Hepatocyte (in vitro differentiated cells): Measurements from ENCODE around the gene TSEN2. TPM values are rescaled to one million over a fixed set of nuclear protein-coding genes. Genes with fewer than 3 reads are reported as not detected.

Source experiments
- DNase-seq: peaks from one replicate; pipeline ENCODE4 v3.0.0-alpha.2; 2016; ENCODE audit warnings: low spot score
- H2AFZ ChIP-seq: fragments of 200-600 bp; sonication (generic); 2 replicates; pipeline ENCODE4 v1.6.0; 2016; ENCODE audit warnings: antibody characterized with exemption, mild to moderate bottlenecking
- H3K27ac ChIP-seq: fragments of 200-600 bp; sonication (generic); 2 replicates; pipeline ENCODE4 v1.5.1; 2016; ENCODE audit warnings: mild to moderate bottlenecking
- H3K27me3 ChIP-seq: fragments of 200-600 bp; sonication (generic); 2 replicates; pipeline ENCODE4 v1.6.1; 2016
- H3K36me3 ChIP-seq: fragments of 200-600 bp; sonication (generic); replicated peaks from 2 replicates; pipeline ENCODE4 v1.5.1; 2016; ENCODE audit warnings: low read depth; ENCODE audit not compliant: insufficient read depth
- H3K4me1 ChIP-seq: fragments of 200-600 bp; sonication (generic); 2 replicates; pipeline ENCODE4 v1.5.1; 2016; ENCODE audit warnings: mild to moderate bottlenecking, moderate library complexity; ENCODE audit not compliant: insufficient read depth
- H3K4me2 ChIP-seq: fragments of 200-600 bp; sonication (generic); 2 replicates; pipeline ENCODE4 v1.6.0; 2016
- H3K4me3 ChIP-seq: fragments of 200-600 bp; sonication (generic); 2 replicates; pipeline ENCODE4 v1.5.1; 2016; ENCODE audit warnings: mild to moderate bottlenecking
- H3K79me2 ChIP-seq: fragments of 200-600 bp; sonication (generic); 2 replicates; pipeline ENCODE4 v1.6.0; 2017; ENCODE audit warnings: mild to moderate bottlenecking
- H3K9me2 ChIP-seq: fragments of 200-600 bp; sonication (generic); replicated peaks from 2 replicates; pipeline ENCODE4 v1.6.0; 2017; ENCODE audit warnings: mild to moderate bottlenecking; ENCODE audit not compliant: insufficient read depth
- H3K9me3 ChIP-seq: fragments of 200-600 bp; sonication (generic); 2 replicates; pipeline ENCODE4 v1.5.1; 2016; ENCODE audit warnings: low read depth, mild to moderate bottlenecking
- H4K20me1 ChIP-seq: fragments of 200-600 bp; sonication (generic); 2 replicates; pipeline ENCODE4 v1.6.0; 2016; ENCODE audit warnings: mild to moderate bottlenecking; ENCODE audit not compliant: insufficient read depth, poor library complexity, severe bottlenecking
- EZH2 ChIP-seq: fragments of 200-600 bp; sonication (generic); IDR thresholded peaks from 2 replicates; pipeline ENCODE4 v1.6.1; 2016; ENCODE audit warnings: antibody characterized with exemption, mild to moderate bottlenecking, borderline replicate concordance
- EZH2phosphoT487 ChIP-seq: fragments of 200-600 bp; sonication (generic); IDR thresholded peaks from one replicate; pipeline ENCODE4 v1.6.1; 2018; ENCODE audit warnings: antibody characterized with exemption, mild to moderate bottlenecking, low read depth, moderate library complexity; ENCODE audit not compliant: unreplicated experiment, severe bottlenecking
- WGBS: methylation state at CpG from one replicate; pipeline ENCODE4 v1.1.6; 2016; ENCODE audit warnings: low lambda C conversion rate; ENCODE audit errors: missing lambda C conversion rate; 5-methylcytosine and 5-hydroxymethylcytosine counted together
- polyA plus RNA-seq: library from polyadenylated mRNA; unstranded; fragments of >200 nt; fragmentation: Nextera tagmentation; extraction: Ambion mirVana; gene quantifications from 2 replicates; pipeline ENCODE4 v1.2.1, GENCODE V29; 2016
- total RNA-seq: library from RNA; depleted of rRNA; stranded (reverse); fragments of >200 nt; gene quantifications from 2 replicates; pipeline ENCODE4 v1.2.3, GENCODE V29; 2014
- TF ChIP-seq, protein P1 (sequence below): fragments of 200-600 bp; sonication (generic); IDR thresholded peaks from 2 replicates; pipeline ENCODE4 v1.5.1; 2016; ENCODE audit warnings: antibody characterized with exemption, mild to moderate bottlenecking; ENCODE audit not compliant: poor library complexity

The TSEN2 gene
- total and polyA plus RNA-seq, 2 experiments from 2014 or later = 9.6 to 17.8 TPM

DNA sequence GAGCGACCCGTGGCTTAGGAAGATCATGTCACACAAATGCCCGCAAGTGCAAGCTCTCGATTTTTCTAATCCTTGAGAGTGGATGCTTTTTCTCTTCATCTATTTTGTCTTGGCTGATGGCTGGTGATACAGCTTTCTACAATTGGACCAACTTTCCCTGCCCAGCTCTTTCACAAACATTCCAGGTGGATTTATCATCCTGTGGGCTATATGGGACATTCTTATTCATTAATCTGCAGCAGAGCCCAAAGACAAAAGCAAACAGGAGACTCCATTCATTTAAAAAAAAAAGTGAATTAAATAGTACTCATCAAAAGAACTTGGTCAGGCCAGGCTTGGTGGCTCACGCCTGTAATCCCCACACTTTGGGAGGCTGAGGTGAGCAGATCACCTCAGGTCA lies 14.2 kb upstream of the TSEN2 start:
- no peak overlapping the region for H2AFZ ChIP-seq
- no peak overlapping the region for H3K4me2 ChIP-seq
- H4K20me1 ChIP-seq = no peaks in the 10 kb centered on the region
- no peak for DNase-seq
- no peaks in the 10 kb centered on the region for H3K9me2 ChIP-seq
- no peaks in the 10 kb centered on the region for H3K27me3 ChIP-seq
- no peak overlapping the region for H3K27ac ChIP-seq
- 80% methylated on average over 5 of the region's 5 CpGs for WGBS
- H3K9me3 ChIP-seq = no peaks in the 10 kb centered on the region
- no peaks in the 10 kb centered on the region for H3K79me2 ChIP-seq
- H3K36me3 ChIP-seq = no peaks in the 10 kb centered on the region
- peaks cover 5% of the 10 kb centered on the region for H3K4me1 ChIP-seq
- H3K4me3 ChIP-seq = no peak overlapping the region
- TF ChIP-seq EZH2 (no peak), EZH2phosphoT487 (no peak)
- TF ChIP-seq, protein P1, sequence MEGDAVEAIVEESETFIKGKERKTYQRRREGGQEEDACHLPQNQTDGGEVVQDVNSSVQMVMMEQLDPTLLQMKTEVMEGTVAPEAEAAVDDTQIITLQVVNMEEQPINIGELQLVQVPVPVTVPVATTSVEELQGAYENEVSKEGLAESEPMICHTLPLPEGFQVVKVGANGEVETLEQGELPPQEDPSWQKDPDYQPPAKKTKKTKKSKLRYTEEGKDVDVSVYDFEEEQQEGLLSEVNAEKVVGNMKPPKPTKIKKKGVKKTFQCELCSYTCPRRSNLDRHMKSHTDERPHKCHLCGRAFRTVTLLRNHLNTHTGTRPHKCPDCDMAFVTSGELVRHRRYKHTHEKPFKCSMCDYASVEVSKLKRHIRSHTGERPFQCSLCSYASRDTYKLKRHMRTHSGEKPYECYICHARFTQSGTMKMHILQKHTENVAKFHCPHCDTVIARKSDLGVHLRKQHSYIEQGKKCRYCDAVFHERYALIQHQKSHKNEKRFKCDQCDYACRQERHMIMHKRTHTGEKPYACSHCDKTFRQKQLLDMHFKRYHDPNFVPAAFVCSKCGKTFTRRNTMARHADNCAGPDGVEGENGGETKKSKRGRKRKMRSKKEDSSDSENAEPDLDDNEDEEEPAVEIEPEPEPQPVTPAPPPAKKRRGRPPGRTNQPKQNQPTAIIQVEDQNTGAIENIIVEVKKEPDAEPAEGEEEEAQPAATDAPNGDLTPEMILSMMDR = no peak

DNA sequence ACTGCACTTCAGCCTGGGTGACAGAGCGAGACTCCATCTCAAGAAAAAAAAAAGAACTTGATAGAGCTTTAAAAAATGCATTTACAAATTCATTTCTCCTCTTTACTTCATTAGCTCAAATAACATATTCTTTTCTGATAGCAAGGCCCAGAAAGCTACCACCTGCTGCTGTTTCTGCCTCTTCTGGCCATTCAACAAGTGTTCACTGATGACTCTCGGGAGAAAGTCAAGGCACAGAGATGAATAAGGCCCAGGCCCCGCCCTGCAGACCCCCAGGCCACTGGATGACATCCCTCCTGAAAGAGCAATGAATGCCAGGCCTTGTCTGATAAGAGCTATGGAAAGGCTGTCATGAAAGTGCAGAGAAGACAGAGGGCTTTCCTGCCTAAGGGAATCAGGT lies 13.6 kb upstream of the TSEN2 start:
- DNase-seq = no peak
- Histone ChIP-seq H3K36me3 (no peaks in the 10 kb centered on the region), H3K4me3 (no peak overlapping the region), H3K9me3 (no peaks in the 10 kb centered on the region), H3K4me1 (peaks cover 5% of the 10 kb centered on the region), H3K79me2 (no peaks in the 10 kb centered on the region), H3K27ac (no peak overlapping the region), H2AFZ (no peak overlapping the region), H3K9me2 (no peaks in the 10 kb centered on the region), H3K4me2 (no peak overlapping the region), H4K20me1 (no peaks in the 10 kb centered on the region), H3K27me3 (no peaks in the 10 kb centered on the region)
- WGBS = 90% methylated on average over 3 of the region's 3 CpGs
- TF ChIP-seq EZH2 (no peak), EZH2phosphoT487 (no peak)
- TF ChIP-seq, protein P1 = no peak

DNA sequence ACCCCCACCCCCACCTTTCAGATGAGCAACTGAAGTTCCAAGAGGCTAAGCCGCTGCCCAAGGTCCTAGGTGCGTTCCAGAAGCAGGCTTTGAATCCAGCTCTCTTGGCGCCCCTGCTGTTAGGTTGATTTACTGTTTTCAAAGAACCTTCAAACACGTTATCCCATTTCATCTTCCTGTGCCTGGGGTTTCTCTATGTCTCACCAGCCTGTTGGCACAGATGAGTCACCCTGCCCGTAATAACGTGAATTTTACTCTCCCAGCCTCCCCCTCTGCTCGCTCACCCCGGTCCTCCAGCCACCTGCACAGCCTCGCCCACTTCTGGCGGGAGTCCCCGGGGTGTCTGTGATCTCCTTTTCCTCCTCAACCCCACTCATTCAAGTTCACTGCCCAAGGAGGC lies 13.0 kb upstream of the TSEN2 start:
- TF ChIP-seq, protein P1 = no peak
- no peak for TF ChIP-seq EZH2
- no peak for TF ChIP-seq EZH2phosphoT487
- no peaks in the 10 kb centered on the region for H3K9me3 ChIP-seq
- H3K36me3 ChIP-seq = no peaks in the 10 kb centered on the region
- H3K4me2 ChIP-seq = no peak overlapping the region
- no peak overlapping the region for H3K4me3 ChIP-seq
- no peak overlapping the region for H3K27ac ChIP-seq
- H2AFZ ChIP-seq = no peak overlapping the region
- 69% methylated on average over 11 of the region's 11 CpGs for WGBS
- no peaks in the 10 kb centered on the region for H3K79me2 ChIP-seq
- H3K9me2 ChIP-seq = no peaks in the 10 kb centered on the region
- H3K4me1 ChIP-seq = peaks cover 5% of the 10 kb centered on the region
- H3K27me3 ChIP-seq = no peaks in the 10 kb centered on the region
- no peaks in the 10 kb centered on the region for H4K20me1 ChIP-seq
- DNase-seq = peak; percentile 45

DNA sequence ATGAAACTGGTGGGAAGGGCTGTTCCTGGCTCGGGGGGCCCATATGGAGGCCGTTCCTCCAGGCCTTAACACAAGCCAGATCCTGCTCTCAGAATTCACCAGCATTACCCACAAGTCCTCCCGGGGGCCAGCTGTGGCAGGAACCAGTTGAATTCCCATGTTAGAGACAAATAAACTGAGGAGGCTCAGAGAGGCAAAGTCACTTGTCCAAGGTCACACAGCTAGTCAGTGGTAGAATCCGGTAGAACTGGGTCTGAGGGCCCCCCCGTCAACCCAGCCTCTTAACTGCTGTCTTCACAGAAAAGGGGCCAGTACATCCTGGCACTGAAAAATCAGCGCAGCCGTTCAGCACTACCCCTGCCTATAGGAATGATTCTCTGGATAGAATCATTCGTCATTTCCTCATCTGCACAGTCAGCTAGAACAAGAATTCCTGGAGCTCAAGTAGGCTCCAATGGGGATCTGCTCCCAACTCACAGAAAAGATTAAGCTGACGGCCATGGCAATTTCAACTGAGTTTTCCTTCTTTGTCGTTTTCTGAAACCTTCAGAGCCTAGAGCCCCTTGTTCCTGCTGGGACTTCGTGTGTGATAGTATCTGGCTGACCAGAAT lies 12.2 kb upstream of the TSEN2 start:
- no peaks in the 10 kb centered on the region for H4K20me1 ChIP-seq
- WGBS = 76% methylated on average over 11 of the region's 11 CpGs
- no peak for DNase-seq
- H3K36me3 ChIP-seq = no peaks in the 10 kb centered on the region
- TF ChIP-seq, protein P1 = no peak
- TF ChIP-seq EZH2 (no peak), EZH2phosphoT487 (no peak)
- no peaks in the 10 kb centered on the region for H3K27me3 ChIP-seq
- H3K9me3 ChIP-seq = no peaks in the 10 kb centered on the region
- H3K9me2 ChIP-seq = no peaks in the 10 kb centered on the region
- peaks cover 12% of the 10 kb centered on the region for H3K4me1 ChIP-seq
- H3K79me2 ChIP-seq = no peaks in the 10 kb centered on the region
- peak overlapping the region; percentile 40 for H3K27ac ChIP-seq
- H3K4me2 ChIP-seq = no peak overlapping the region
- no peak overlapping the region for H3K4me3 ChIP-seq
- no peak overlapping the region for H2AFZ ChIP-seq
